Measurements from ENCODE around the gene EIF6. TPM values are rescaled to one million over a fixed set of nuclear protein-coding genes. Genes with fewer than 3 reads are reported as not detected.
"Not testable (repeated sequence)": the region's sequence is repeated elsewhere in the genome, so short reads cannot be mapped to it uniquely, and the experiment has no call there.

The EIF6 gene
- 58.3 TPM for total RNA-seq

GRCh38 chr20:35284267-35284991, at the start of gene EIF6:
EIF6 (minus strand) TSS chr20:35284772; CDS start chr20:35284487, 285 bp downstream.
- DNase-seq = peak; percentile 81

- no peak for DNase-seq
These were observed 49.0 kb upstream of the EIF6 start for GRCh38 chr20:35333606-35334005.

DNA sequence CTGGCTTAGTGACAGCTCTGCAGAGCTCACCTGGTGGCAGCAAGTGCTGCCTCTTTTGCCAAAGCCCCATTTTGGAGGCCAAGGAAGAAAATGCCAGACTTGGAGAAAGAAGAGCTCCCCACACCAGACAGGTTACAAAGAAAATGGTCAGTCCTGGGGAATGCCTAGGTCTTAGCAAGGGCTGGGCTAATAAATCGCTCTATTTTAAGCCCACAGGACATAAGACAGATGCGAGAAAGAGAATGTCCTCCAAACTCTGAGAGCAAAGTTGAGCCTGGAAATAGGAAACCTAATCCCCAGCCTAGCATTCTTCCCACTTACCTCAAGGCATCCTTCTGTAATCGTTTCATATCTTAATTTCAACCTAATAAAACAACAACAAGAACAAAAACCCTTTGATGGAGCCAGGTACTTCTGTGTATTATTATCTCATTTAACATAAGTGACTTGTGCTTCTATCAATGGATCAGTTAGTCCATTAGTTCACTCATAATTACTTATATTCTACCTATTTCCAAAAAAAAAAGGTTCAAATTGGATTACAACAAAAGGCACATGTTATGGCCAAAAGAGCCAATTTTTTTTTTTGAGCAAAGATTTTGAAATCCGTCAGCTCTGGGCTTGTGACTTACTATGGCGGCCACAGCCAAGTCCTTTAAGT, 48.1 kb upstream of the EIF6 start:
- DNase-seq = no peak

GRCh38 chr20:35329435-35330139, 45.0 kb upstream of the EIF6 start:
- DNase-seq = no peak

- DNase-seq = no peak
These were observed 44.1 kb upstream of the EIF6 start for GRCh38 chr20:35328689-35329088.

DNA sequence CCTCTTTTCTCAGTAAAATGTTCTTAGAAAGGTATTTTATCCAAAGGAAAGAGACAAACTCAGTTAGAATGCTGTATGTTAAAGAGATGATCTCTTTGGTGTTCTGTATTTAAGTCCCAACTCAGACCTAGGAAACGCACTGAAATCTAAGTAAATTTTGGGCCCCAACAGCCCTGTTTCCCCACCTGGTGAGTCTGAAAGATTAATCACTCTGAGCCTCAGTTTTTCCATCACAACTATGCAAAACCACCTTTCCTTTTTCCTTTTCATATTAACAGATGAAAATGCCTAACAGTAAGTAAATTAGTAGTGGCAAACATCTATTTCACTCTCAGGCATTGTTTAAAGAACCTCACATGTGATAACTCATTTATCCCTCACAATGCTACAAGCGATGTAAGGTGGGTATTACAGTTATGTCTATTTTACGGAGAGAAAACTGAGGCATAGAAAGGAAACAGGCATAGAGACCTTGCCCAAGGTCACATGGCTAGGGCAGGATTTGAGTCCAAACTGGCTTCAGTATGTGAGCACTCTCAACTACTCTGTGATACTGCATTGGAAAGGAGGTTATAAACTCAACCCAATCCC, 43.6 kb upstream of the EIF6 start:
- DNase-seq = no peak

DNA sequence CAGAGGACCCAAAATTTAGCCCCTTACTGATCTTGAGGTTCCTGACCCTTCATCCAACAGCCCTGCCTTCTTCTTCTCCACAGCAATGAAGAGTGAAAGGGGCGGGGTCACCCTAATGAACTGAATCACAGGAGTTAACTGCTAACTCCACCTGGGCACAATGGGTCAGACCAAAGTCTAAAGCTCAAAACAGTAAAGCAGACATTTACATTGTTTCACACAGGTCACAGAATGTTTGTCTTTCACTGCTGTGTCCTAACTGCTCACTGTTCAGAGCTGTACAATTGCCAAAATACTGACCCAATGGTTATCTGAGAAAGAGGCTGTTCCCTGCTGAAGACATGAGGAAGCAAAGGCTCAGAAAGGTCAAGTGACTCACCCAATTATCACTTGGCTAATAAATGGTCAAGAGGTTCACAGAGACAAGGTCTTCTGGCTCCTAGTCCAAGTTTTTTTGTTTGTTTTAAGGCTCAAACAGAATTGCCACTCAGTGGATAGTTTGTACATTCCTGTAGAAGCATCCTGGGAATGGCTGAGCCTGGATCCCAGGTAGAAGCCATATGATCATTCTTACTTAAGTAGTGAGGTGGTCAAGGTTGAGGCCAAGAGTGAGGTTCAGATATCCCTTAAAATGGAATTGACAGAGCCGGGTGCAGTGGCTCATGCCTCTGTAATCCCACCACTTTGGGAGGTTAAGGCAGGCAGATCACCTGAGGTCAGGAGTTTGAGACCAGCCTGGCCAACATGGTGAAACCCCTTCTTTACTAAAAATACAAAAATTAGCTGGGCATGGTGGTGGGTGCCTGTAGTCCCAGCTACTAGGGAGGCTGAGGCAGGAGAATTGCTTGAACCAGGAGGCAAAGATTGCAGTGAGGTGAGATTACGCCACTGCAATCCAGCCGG, 42.8 kb upstream of the EIF6 start:
- DNase-seq = no peak

DNA sequence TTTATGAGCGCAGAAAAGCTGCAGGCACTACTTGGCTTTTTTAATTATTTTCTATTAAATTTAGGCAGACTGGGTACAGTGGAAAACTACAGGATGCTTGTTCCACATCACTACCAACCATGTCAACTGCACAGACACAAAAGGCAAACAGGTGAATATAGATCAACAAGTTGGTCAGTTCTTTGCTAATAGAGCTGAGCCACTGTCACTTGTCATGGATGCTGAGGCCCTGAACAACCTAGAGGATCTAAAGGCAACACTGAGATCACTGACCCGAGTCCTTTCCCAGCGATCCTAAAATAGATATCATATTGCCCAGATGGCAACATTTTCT, 42.1 kb upstream of the EIF6 start:
- no peak for DNase-seq

DNA sequence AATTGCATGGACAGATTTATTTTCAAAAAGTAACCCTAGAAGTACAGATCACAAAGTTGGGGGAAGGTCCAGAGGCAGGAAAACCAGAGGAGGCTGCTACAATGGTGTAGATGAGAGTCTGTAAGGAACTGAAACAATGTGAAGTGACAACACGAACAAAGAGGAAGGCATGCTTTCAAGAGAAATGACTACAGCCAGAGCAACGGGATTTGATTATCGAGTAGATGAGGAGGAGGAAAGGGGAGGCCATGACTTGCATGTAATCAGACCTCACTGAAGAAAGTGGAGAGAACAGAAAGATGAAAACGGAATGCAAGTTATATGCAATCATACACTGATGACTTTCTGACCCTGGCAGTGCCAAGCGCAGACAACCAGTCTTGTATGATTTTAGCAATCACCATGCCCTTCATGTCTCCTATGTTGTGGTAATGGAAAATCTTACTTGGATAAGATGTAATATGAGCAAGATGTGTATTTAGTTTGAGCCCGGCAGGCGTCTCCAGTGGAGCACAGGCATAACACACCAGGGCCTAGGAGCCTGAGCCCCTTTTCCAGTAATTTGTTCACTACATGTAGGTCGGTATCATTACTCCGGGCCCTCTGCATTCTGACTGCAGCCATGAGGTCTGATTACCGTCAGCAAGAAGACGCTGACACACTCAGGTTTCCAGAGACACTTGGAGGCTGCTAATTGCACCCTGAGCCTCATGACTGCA, 41.6 kb upstream of the EIF6 start:
- DNase-seq = no peak

- DNase-seq = no peak
These were observed 40.8 kb upstream of the EIF6 start for GRCh38 chr20:35325401-35325800.

DNA sequence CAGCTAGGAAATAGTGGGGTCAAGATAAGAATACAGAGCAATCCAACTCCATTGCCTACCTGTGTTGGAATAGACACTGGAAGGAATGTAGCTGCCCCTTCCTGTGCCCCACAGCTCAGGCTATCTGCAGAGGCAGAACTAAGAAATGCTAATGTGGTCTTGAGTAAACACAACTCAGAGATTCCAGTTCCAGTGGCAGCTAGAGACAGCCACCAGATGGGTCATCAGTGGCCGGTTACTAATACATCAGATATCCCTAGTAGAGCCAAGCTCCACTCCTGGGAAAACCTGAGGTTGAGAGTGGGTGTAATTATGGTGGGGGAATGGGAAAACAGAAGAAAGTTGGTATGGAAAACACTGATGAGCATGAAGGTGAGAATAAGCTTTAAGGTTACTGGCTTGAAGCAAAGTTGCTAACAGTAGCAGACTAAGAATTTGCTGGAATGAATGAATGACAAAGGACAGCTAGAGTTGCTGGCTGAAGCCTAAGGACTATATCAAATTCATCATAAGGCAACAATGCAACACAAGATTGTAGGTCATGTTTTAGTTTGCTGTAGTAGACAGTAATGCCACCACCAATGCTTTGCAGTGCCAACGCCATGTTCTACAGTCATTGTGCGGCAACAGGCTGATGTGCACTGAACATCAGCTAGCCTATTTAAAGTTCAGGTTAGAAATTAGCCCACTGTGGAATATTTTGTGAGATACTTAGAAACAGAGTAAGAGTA, 36.0 kb upstream of the EIF6 start:
- no peak for DNase-seq

- no peak for DNase-seq
These were observed 35.3 kb upstream of the EIF6 start for GRCh38 chr20:35319871-35320197.

DNA sequence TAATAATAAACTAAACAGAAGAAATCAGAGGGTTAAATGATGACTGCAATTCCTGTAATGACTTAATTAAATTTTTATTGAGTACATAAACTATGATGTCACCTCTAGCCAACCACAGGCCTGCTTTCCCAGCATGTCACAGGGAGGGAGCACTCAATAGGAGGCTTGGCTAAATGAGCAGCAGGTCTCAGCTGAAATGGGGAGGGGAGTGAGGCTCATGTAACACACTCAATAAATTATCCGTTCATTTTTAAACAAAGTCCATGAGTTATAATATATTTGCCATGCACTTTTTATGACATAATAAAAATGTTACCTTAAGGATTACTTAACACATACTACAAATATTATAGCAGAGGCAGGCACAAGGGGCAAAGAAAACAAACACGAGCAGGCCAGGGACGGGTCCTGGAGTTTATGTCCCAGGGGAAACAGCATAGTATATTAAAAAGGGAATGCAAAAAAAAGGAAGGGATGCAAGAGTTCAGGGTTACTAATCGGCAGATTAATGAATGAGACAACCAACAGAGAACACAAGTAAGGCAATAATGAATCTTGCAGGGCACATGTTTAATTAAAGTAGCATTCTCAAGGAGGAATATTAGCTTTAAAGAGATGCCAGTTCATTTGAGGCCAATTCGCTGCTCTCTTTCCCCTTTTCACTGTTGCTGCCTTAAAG, 34.8 kb upstream of the EIF6 start:
- DNase-seq = no peak

GRCh38 chr20:35318502-35319157, 34.1 kb upstream of the EIF6 start:
- DNase-seq = no peak

DNA sequence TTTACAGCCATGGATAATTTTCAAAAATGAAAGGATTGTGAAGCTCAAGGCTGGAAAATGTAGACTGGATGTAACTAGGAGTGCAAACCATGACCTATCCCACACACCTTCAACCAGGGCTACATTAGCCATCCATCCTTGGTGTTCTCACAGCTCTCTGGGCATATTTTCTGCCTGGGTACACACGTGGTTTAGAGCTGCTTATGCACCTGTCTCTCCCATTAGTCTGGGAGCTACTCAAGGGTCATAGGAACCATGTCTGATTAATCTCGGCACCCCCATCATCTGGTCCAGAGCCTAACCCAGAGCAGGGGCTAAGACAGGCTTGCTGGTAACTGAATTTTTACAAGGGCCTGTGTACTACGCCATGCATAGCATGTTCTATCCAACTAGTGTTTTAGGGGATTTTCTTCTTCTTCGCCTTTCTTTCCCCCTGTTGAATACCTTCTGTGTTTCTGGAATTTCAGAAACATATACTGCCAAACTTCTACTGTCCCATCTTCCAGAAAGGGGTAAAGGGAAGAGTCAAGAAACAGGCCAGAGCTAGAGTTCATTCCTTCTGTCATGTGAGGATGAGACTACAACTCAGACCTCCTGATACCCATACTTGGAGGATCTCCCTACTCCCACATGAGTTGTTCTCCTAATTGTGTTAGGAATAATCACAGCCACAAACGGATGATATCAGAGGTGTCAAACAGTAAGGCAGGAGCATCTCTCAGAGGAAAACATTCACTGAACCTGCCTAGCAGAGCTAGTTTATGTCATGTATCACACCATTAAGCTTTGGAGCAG, 33.0 kb upstream of the EIF6 start:
- DNase-seq = no peak

GRCh38 chr20:35316086-35316485, 31.5 kb upstream of the EIF6 start:
- DNase-seq = no peak

GRCh38 chr20:35315632-35316020, 31.1 kb upstream of the EIF6 start:
- not testable (repeated sequence) for DNase-seq

DNA sequence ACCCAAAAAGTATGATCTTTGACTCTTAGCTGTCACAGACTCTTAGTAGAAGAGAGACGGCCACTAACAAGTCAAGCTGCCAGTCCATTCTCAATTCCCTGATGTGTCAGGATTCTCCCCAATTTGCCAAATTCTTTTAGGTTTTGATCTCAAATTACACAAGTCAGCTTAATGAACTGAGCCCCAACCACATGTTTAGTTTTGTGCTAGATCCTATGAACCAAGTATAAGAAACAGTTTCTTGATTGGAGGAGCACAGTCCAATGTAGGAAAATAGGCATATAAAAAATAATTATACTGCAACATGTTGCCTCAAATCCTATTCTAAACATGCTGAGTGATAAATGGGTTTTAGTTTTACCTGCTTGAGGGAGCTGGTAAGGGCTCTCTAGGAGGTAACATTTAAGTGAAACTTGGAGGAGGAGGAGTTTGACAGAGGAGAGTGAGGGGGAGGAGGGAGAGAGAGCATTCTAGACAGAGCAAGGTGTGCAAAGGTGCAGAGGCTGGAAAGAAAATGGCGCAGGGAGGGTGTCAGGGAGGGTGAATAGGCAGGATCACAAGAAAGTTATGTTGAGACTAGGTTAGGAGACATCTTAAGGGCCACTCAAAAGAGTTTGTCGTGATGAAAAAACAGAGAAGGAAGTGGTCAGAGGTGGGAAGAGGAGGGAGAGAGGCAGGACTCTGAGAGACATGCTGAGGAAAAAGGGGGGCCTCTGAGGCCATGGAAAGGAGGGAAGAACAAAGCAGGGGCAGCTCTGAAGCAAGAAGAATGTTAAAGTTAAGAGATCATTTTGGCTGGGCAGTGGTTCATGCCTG, 30.5 kb upstream of the EIF6 start:
- no peak for DNase-seq
